Measurements from ENCODE around the gene AADACL3. TPM values are rescaled to one million over a fixed set of nuclear protein-coding genes. Genes with fewer than 3 reads are reported as not detected.

The AADACL3 gene
- total and polyA plus RNA-seq, 8 donors: not detected

DNA sequence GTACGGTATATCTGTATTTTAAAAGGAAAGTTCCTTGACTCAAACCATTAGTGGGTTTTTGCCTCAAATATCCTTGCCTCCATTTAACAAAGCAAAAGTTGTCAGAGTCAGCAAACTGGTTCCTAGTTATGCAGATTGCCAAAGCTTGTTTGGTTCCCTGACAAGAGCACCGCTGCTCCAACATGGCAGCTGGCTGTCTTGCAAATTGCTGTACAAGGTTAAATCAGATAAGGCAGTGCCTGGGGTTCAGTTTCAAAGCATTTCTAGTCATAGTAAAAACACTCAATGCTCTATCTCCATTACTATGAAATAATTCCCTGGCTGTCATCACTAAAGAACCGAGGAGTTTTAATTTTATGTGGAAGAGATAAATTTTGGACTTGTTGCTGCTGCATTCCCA is 18.7 kb downstream of the AADACL3 start:
- no peaks in the 10 kb centered on the region for H3K4me1 ChIP-seq
- H3K9me3 ChIP-seq: peaks cover 0 to 24% of the 10 kb centered on the region in 2 donors
- TF ChIP-seq, protein P1, sequence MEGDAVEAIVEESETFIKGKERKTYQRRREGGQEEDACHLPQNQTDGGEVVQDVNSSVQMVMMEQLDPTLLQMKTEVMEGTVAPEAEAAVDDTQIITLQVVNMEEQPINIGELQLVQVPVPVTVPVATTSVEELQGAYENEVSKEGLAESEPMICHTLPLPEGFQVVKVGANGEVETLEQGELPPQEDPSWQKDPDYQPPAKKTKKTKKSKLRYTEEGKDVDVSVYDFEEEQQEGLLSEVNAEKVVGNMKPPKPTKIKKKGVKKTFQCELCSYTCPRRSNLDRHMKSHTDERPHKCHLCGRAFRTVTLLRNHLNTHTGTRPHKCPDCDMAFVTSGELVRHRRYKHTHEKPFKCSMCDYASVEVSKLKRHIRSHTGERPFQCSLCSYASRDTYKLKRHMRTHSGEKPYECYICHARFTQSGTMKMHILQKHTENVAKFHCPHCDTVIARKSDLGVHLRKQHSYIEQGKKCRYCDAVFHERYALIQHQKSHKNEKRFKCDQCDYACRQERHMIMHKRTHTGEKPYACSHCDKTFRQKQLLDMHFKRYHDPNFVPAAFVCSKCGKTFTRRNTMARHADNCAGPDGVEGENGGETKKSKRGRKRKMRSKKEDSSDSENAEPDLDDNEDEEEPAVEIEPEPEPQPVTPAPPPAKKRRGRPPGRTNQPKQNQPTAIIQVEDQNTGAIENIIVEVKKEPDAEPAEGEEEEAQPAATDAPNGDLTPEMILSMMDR (IDR thresholded peaks at IDR 0.05): no peak
- no peak overlapping the region for H3K27ac ChIP-seq
- ATAC-seq (no peak), DNase-seq (no peak)
- intact Hi-C loops (cut with DNase I): no loop called here
- H3K27me3 ChIP-seq: peaks cover 0 to 46% of the 10 kb centered on the region in 2 donors
- H3K36me3 ChIP-seq: no peaks in the 10 kb centered on the region
- H3K4me3 ChIP-seq: no peak overlapping the region

DNA sequence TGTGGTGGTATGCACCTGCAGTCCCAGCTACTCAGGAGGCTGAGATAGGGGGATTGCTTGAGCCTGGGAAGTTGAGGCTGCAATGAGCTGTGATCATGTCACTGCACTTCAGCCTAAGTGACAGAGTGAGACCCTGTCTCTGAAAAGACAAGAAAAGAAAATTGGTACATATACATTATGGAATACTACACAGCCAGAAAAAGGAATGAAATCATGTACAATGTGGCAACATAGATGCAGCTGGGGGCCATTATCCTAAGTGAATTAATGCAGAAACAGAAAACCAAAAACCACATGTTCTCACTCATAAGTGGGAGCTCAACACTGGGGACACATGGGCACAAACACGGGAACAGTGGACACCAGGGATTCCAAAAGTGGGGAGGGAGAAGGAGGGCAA is 23.0 kb downstream of the AADACL3 start:
- Histone ChIP-seq H3K4me3 (no peak overlapping the region), H3K27ac (no peak overlapping the region), H3K36me3 (no peaks in the 10 kb centered on the region), H3K27me3 (peaks cover 0 to 36% of the 10 kb centered on the region in 2 donors), H3K4me1 (no peaks in the 10 kb centered on the region), H3K9me3 (no peaks in the 10 kb centered on the region)
- TF ChIP-seq, protein P1 (IDR thresholded peaks at IDR 0.05): no peak
- DNase-seq: no peak
- ATAC-seq: no peak
- intact Hi-C loops (cut with DNase I): no loop called here

DNA sequence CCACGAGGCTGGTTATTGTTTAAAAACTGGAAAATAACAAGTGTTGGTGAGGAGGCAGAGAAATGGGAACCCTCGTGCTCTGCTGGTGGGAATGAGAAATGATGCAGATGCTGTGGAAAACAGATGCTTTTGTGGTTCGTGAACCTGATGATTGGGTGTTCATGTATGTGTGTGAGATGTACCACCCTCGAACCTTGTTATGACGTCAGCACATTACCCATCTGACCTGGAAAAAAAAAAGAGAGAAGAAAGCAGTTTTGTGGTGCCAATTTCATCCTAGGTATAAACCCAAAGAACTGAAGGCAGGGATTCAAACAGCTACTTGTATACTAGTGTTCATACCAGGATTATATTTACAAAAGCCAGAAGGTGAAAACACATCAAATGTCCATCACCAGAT is 23.7 kb downstream of the AADACL3 start:
- H3K36me3 ChIP-seq: no peaks in the 10 kb centered on the region
- no peak overlapping the region for H3K4me3 ChIP-seq
- TF ChIP-seq, protein P1 (IDR thresholded peaks at IDR 0.05): no peak
- peaks cover 0 to 29% of the 10 kb centered on the region in 2 donors for H3K27me3 ChIP-seq
- ATAC-seq (no peak), DNase-seq (no peak)
- H3K4me1 ChIP-seq: no peaks in the 10 kb centered on the region
- H3K27ac ChIP-seq: no peak overlapping the region
- no peaks in the 10 kb centered on the region for H3K9me3 ChIP-seq
- intact Hi-C loops (cut with DNase I): no loop called here

DNA sequence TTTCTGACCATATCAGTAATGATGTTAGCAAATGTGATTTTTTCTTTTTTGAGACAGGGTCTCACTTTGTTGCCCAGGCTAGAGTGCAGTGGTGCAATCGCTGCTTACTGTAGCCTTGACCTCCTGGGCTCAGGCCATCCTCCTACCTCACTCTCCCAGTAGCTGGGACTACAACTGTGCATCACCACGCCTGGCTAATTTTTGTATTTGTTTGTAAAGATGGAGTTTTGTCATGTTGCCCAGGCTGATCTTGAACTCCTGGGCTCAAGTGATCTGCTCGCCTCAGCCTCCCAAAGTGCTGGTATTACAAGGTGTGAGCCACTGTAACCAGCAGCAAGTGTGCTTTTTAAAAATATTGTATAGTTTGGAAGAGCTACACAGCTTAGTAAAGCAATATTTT is 26.0 kb downstream of the AADACL3 start:
- H3K27ac ChIP-seq: no peak overlapping the region
- intact Hi-C loops (cut with DNase I): no loop called here
- peaks cover 0 to 14% of the 10 kb centered on the region in 2 donors for H3K27me3 ChIP-seq
- no peak overlapping the region for H3K4me3 ChIP-seq
- H3K4me1 ChIP-seq: no peaks in the 10 kb centered on the region
- ATAC-seq (no peak), DNase-seq (no peak)
- no peaks in the 10 kb centered on the region for H3K9me3 ChIP-seq
- TF ChIP-seq, protein P1 (IDR thresholded peaks at IDR 0.05): no peak
- H3K36me3 ChIP-seq: no peaks in the 10 kb centered on the region

DNA sequence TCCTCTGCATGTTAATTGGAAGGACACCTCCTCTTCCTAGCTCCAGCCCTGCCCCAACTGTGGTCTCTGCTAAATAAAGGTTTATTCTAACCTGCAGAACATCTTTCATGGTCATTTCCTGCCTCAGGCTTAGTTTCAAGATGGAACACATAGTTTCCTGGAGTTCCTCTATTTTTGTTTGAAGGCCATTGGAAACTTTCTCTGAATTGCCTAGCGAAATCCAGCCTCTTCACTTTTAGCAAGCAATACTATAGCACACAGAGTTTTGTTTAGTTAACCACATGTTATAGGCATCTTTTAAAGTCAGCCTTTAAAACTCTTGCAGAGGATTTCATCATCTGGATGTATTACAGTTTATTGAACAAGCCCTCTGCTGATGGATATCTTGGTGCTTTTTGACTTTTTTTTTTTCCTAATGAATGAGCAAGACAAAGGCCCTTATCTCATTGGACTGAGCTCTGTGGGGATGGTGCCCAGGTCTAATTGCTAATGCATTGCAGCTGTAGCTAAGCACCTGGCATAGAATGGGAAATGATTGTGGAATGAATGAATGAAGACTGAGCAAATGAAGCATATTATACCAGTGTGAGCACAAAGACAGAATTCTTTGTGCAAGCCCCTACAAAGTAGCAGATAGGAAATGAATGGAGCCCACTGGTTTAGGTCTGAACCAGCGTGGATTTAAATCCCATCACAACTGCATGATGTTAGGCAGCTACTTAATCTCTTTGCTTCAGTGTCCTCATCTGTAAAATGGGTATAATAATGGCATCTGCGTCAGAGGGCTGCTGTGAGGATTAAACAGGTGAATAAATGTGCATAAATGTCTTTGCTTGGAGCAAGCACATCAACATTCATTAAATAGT is 29.4 kb downstream of the AADACL3 start:
- no peaks in the 10 kb centered on the region for H3K36me3 ChIP-seq
- H3K4me1 ChIP-seq: no peaks in the 10 kb centered on the region
- TF ChIP-seq, protein P1 (IDR thresholded peaks at IDR 0.05): no peak
- H3K9me3 ChIP-seq: peaks cover 0 to 24% of the 10 kb centered on the region in 2 donors
- H3K27ac ChIP-seq: no peak overlapping the region
- no peak overlapping the region for H3K4me3 ChIP-seq
- DNase-seq: no peak
- H3K27me3 ChIP-seq: peaks cover 0 to 21% of the 10 kb centered on the region in 2 donors
- no peak for ATAC-seq
- intact Hi-C loops (cut with DNase I): no loop called here

Measured in left lung (tissue), 10 donors.